GM12878 (cell line): ENCODE measurements around the gene TKTL1. TPM values are rescaled to one million over a fixed set of nuclear protein-coding genes. Genes with fewer than 3 reads are reported as not detected.
"Not testable (repeated sequence)": the region's sequence is repeated elsewhere in the genome, so short reads cannot be mapped to it uniquely, and the experiment has no call there.

Experiments
- ATAC-seq: fragments of 200-7000 bp; cut with Tn5 transposase; 3 replicates; pipeline ENCODE4 v1.9.1; 2020; ENCODE audit warnings: mild to moderate bottlenecking, moderate library complexity
- BruUV-seq: library from RNA; stranded (reverse); fragments of 400-500 nt; replicated peaks from 2 replicates; lab custom pipeline; 2021; lab: Mats Ljungman, UMichigan
- CTCF ChIA-PET: fragments of 300-600 bp; sonication (Branson Sonifier 250); formaldehyde crosslinking; extraction: SDS; loops from one replicate; lab custom pipeline; 2021; ENCODE audit warnings: inconsistent platforms; lab: Yijun Ruan, JAX
- POLR2A ChIA-PET: fragments of 350-600 bp; formaldehyde crosslinking; extraction: SDS; loops from one replicate; lab custom pipeline; 2021; ENCODE audit warnings: inconsistent platforms; lab: Charles Lee
- RAD21 ChIA-PET: fragments of 300-600 bp; sonication (Branson Sonifier 250); formaldehyde crosslinking; loops from one replicate; lab custom pipeline; 2023; ENCODE audit warnings: antibody characterized with exemption; ENCODE audit not compliant: unreplicated experiment; lab: Charles Lee
- SMC1A ChIA-PET: fragments of 300-600 bp; sonication (Branson Sonifier 250); formaldehyde crosslinking; loops from one replicate; lab custom pipeline; 2023; ENCODE audit not compliant: unreplicated experiment, uncharacterized antibody; lab: Charles Lee
- DNase-seq: peaks from one replicate; pipeline ENCODE4 v3.0.0-alpha.2; 2011; ENCODE audit warnings: low read depth, low spot score
- FAIRE-seq: peaks from 3 replicates; lab custom pipeline; 2011; peaks lifted over from hg19 to GRCh38; lab: Jason Lieb, UNC
- H2AFZ ChIP-seq: 2 replicates; pipeline ENCODE4 v1.6.0; 2011; ENCODE audit warnings: low read depth, low read length, control low read depth; ENCODE audit not compliant: control insufficient read depth
- H3K27ac ChIP-seq: 2 replicates; pipeline ENCODE4 v1.5.1; 2011; ENCODE audit warnings: control low read depth; ENCODE audit not compliant: control insufficient read depth, insufficient read depth
- H3K27me3 ChIP-seq, 2 experiments: replicated peaks in 1 of 2; 2 replicates each; pipeline versions ENCODE4 v1.6.0 to v1.6.1; 2011; ENCODE audit warnings: low read length in 1 of 2; ENCODE audit not compliant: control insufficient read depth in 2 of 2, insufficient read depth in 2 of 2
- H3K36me3 ChIP-seq, 2 experiments: 2 replicates each; pipeline ENCODE4 v1.5.1; 2011; ENCODE audit warnings: low read length in 1 of 2; ENCODE audit not compliant: control insufficient read depth in 2 of 2, insufficient read depth in 2 of 2
- H3K4me1 ChIP-seq: 2 replicates; pipeline ENCODE4 v1.6.1; 2011; ENCODE audit warnings: mild to moderate bottlenecking, low read length, moderate library complexity, mixed read lengths; ENCODE audit not compliant: control insufficient read depth, insufficient read depth
- H3K4me2 ChIP-seq: 2 replicates; pipeline ENCODE4 v1.6.0; 2011; ENCODE audit warnings: control low read depth; ENCODE audit not compliant: control insufficient read depth, insufficient read depth
- H3K4me3 ChIP-seq: fragments of 200-600 bp; sonication (generic); 2 replicates; pipeline ENCODE4 v1.5.1; 2016
- H3K79me2 ChIP-seq: 2 replicates; pipeline ENCODE4 v1.6.0; 2011; ENCODE audit warnings: low read length; ENCODE audit not compliant: control insufficient read depth, insufficient read depth
- H3K9ac ChIP-seq: 2 replicates; pipeline ENCODE4 v1.8.0; 2011; ENCODE audit warnings: low read length, control low read depth, mixed read lengths; ENCODE audit not compliant: control insufficient read depth, insufficient read depth
- H3K9me3 ChIP-seq: replicated peaks from 3 replicates; pipeline ENCODE4 v1.5.1; 2011; ENCODE audit warnings: mild to moderate bottlenecking, low read length; ENCODE audit not compliant: control insufficient read depth, insufficient read depth
- H4K20me1 ChIP-seq: 2 replicates; pipeline ENCODE4 v1.6.0; 2011; ENCODE audit not compliant: control insufficient read depth, insufficient read depth
- WGBS: methylation state at CpG from one replicate; pipeline ENCODE4 v1.1.6; 2016; ENCODE audit warnings: low lambda C conversion rate; ENCODE audit not compliant: insufficient replicate concordance, insufficient coverage; ENCODE audit errors: missing lambda C conversion rate; 5-methylcytosine and 5-hydroxymethylcytosine counted together
- in situ Hi-C: fragments of 300-500 bp; cut with MboI; formaldehyde crosslinking; loops from 9 replicates; pipeline ENCODE4 v1.14.3; 2018; ENCODE audit warnings: mixed read lengths
- intact Hi-C: fragments of 100-400 bp; cut with micrococcal nuclease; formaldehyde crosslinking; loops from one replicate; pipeline ENCODE4 v1.14.2; 2022; ENCODE audit not compliant: unreplicated experiment
- polyA plus RNA-seq, 11 experiments: library from polyadenylated mRNA; depleted of rRNA in 4 of 11; unstranded in 6 of 11; stranded (reverse) in 5 of 11; fragments of >200 nt; fragmentation: Nextera tagmentation in 4 of 11; fragmentation: Illumina TruSeq in 1 of 11; extraction: Ambion mirVana in 4 of 11; extraction: Trizol in 1 of 11; gene quantifications; 1 replicate in 1 of 11; 2 replicates in 10 of 11; pipeline versions ENCODE4 v1.2.1 to v1.2.3, GENCODE V29; 2011 to 2016; ENCODE audit warnings: inconsistent platforms in 2 of 11, missing spikeins in 2 of 11, low read depth in 1 of 11
- total RNA-seq, 4 experiments: library from RNA; depleted of rRNA in 3 of 4; stranded (reverse); fragments of >200 nt in 3 of 4; fragmentation: Illumina TruSeq in 1 of 4; extraction: Trizol in 1 of 4; gene quantifications; 2 replicates each; pipeline versions ENCODE4 v1.2.1 to v1.2.3, GENCODE V29; 2013 to 2021

The TKTL1 gene
- total and polyA plus RNA-seq, 10 of the 15 experiments (the other 5 are each of a cell fraction or from before 2014, with no cell fraction given), result 0.01 to 0.07 TPM; not detected in 8

DNA sequence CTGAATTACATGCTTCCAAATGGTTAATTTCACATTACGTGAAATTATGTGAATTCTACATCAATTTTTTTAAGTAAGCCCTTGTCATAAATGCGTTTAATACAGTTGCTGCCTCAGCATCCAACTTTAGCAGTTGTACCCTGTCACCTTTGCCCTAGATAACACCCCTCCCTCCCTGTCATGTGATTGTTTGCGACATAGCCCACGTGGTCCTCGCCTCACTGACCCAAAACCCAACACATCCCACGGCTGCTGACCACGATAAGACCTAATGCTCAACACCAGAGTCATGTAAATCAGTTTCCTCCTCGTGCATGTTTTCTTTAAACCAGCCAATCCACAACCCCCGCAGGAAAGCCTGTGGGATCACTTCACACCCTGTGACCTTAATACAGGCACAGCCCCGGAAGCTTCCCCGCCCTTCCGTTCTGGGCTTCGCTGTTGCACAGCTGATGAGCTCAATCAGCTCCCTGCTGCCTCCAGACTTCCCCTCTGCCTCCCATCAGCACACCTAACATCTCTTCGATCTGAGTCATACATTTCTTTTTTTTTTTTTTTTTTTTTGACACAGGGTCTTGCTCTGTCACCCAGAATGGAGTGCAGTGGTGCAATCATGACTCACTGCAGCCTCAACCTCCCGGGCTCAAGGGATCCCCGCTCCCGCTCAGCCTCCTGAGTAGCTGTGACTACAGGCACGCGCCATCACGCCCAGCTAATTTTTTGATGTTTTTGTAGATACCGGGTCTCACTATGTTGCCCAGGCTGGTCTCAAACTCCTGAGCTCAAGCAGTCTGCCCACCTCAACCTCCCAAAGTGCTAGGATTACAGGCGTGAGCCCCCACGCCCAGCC lies 10.9 kb upstream of the TKTL1 start:
- H3K27me3 ChIP-seq, RAD21 ChIA-PET, intact Hi-C loops, H3K79me2 ChIP-seq, SMC1A ChIA-PET, H3K4me3 ChIP-seq, POLR2A ChIA-PET, in situ Hi-C loops, CTCF ChIA-PET, H3K4me2 ChIP-seq, H3K9me3 ChIP-seq, H4K20me1 ChIP-seq, H3K36me3 ChIP-seq, H3K9ac ChIP-seq, H3K4me1 ChIP-seq, H2AFZ ChIP-seq, FAIRE-seq, H3K27ac ChIP-seq, DNase-seq, BruUV-seq: not testable (repeated sequence)
- no CpG with 5 or more reads among the region's 23 CpGs for WGBS
- peak; percentile 76 for ATAC-seq

GRCh38 chrX:154286406-154286805 lies 9.2 kb upstream of the TKTL1 start:
- CTCF ChIA-PET, H3K9me3 ChIP-seq, H4K20me1 ChIP-seq, H3K4me1 ChIP-seq, H3K36me3 ChIP-seq, H3K4me2 ChIP-seq, POLR2A ChIA-PET, H2AFZ ChIP-seq, H3K9ac ChIP-seq, H3K27me3 ChIP-seq, H3K79me2 ChIP-seq, SMC1A ChIA-PET, in situ Hi-C loops, RAD21 ChIA-PET, DNase-seq, intact Hi-C loops, H3K27ac ChIP-seq, H3K4me3 ChIP-seq, BruUV-seq, ATAC-seq, FAIRE-seq: not testable (repeated sequence)
- WGBS, result no CpG with 5 or more reads among the region's 10 CpGs
